ENCODE results near the gene APCDD1L. TPM values are rescaled to one million over a fixed set of nuclear protein-coding genes. Genes with fewer than 3 reads are reported as not detected.

The APCDD1L gene
- polyA plus RNA-seq, 2 donors, result 0.06 to 0.09 TPM

- WGBS, 2 donors, result 83 to 84% methylated on average over 2 of the region's 2 CpGs
- H3K36me3 ChIP-seq (ENCODE audit: control insufficient read depth in 2 of 2, insufficient read depth in 2 of 2, low read length in 1 of 2), result no peaks in the 10 kb centered on the region
- no peak overlapping the region for H3K27ac ChIP-seq (ENCODE audit: low read depth in 2 of 2, low read length in 1 of 2)
- no peaks in the 10 kb centered on the region for H3K4me1 ChIP-seq (ENCODE audit: control insufficient read depth in 2 of 2, insufficient read depth in 2 of 2, low read length in 1 of 2)
- no peak overlapping the region for H3K4me3 ChIP-seq (ENCODE audit: low read depth in 1 of 2, low read length in 2 of 2)
- H3K27me3 ChIP-seq (ENCODE audit: control insufficient read depth in 1 of 2, insufficient read depth in 2 of 2, low read length in 2 of 2), result no peaks in the 10 kb centered on the region
- no peaks in the 10 kb centered on the region for H3K9me3 ChIP-seq (ENCODE audit: control insufficient read depth in 2 of 2, insufficient read depth in 1 of 2, low read depth in 1 of 2, low read length in 1 of 2)
These were observed 38.0 kb upstream of the APCDD1L start for GRCh38 chr20:58553166-58553696.

- 73 to 79% methylated on average over 11 of the region's 11 CpGs for WGBS, 2 donors
- Histone ChIP-seq H3K27me3 (ENCODE audit: control insufficient read depth in 1 of 2, insufficient read depth in 2 of 2, low read length in 2 of 2) (no peaks in the 10 kb centered on the region), H3K36me3 (ENCODE audit: control insufficient read depth in 2 of 2, insufficient read depth in 2 of 2, low read length in 1 of 2) (no peaks in the 10 kb centered on the region), H3K9me3 (ENCODE audit: control insufficient read depth in 2 of 2, insufficient read depth in 1 of 2, low read depth in 1 of 2, low read length in 1 of 2) (no peaks in the 10 kb centered on the region), H3K27ac (ENCODE audit: low read depth in 2 of 2, low read length in 1 of 2) (no peak overlapping the region), H3K4me3 (ENCODE audit: low read depth in 1 of 2, low read length in 2 of 2) (no peak overlapping the region), H3K4me1 (ENCODE audit: control insufficient read depth in 2 of 2, insufficient read depth in 2 of 2, low read length in 1 of 2) (no peaks in the 10 kb centered on the region)
These were observed 37.3 kb upstream of the APCDD1L start for GRCh38 chr20:58552366-58552934.

DNA sequence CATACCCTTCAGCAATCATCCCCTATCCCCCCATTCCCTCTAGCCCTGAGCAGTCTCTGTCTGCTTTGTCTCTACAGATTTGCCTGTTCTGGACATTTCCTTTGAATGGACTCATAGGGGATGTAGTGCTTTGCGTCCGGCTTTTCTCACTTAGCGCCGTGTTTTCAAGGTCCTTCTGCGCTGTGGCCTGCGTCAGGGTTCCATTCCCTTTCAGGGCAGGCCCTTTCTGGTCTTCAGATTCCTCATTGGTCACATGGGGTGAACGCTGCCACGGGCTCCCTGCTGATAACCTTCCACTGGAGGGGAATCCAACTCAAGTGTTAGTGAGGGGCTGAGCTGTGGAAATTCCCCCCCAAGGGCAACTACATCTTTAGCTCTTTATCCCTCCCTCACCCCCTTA, 36.4 kb upstream of the APCDD1L start:
- Histone ChIP-seq H3K27ac (ENCODE audit: low read depth in 2 of 2, low read length in 1 of 2) (no peak overlapping the region), H3K9me3 (ENCODE audit: control insufficient read depth in 2 of 2, insufficient read depth in 1 of 2, low read depth in 1 of 2, low read length in 1 of 2) (no peaks in the 10 kb centered on the region), H3K4me1 (ENCODE audit: control insufficient read depth in 2 of 2, insufficient read depth in 2 of 2, low read length in 1 of 2) (no peaks in the 10 kb centered on the region), H3K27me3 (ENCODE audit: control insufficient read depth in 1 of 2, insufficient read depth in 2 of 2, low read length in 2 of 2) (no peaks in the 10 kb centered on the region), H3K36me3 (ENCODE audit: control insufficient read depth in 2 of 2, insufficient read depth in 2 of 2, low read length in 1 of 2) (no peaks in the 10 kb centered on the region), H3K4me3 (ENCODE audit: low read depth in 1 of 2, low read length in 2 of 2) (no peak overlapping the region)
- 94% methylated on average over 8 of the region's 8 CpGs for WGBS, 2 donors

DNA sequence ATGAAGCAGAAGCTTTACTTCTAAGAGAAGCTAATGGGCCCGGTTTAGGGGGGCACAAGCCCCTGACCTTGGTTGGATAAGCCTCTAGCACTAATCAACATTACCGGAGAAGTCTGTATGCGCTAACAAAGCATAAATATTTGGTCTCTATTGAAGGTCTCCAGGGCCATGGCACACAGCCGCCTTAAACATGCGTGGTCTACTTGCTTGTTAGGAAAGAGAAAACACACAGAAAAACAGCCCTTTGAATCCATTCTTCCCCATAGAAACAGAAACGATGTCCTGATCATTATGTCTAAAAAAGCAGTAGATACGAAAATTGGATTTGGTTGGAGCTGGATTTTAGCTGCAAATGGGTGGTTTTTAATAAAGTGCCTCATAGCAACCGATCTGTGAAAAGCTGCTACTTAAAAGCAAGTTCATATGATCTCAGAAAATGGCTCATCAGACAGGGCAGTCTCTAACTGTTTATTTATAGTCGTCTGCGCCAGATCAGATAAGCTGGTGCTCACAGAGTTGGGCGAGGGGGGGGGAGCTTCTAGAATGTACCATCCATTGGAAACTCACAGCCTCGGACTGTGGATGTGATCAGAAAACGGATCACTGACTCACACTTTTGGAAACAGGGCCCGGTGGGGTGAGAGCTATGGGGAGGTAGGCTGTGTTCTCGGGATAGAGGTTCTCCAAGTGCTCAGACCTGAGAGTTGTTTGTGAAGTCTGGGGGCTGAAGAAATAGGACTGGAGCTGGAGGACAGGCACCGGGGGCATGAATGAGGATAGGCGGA, 35.3 kb upstream of the APCDD1L start:
- H3K36me3 ChIP-seq (ENCODE audit: control insufficient read depth in 2 of 2, insufficient read depth in 2 of 2, low read length in 1 of 2), result no peaks in the 10 kb centered on the region
- WGBS, 2 donors, result 61 to 62% methylated on average over 17 of the region's 17 CpGs

GRCh38 chr20:58549231-58550209, 34.3 kb upstream of the APCDD1L start:
- Histone ChIP-seq H3K27ac (ENCODE audit: low read depth in 2 of 2, low read length in 1 of 2) (no peak overlapping the region), H3K36me3 (ENCODE audit: control insufficient read depth in 2 of 2, insufficient read depth in 2 of 2, low read length in 1 of 2) (no peaks in the 10 kb centered on the region), H3K4me3 (ENCODE audit: low read depth in 1 of 2, low read length in 2 of 2) (no peak overlapping the region), H3K4me1 (ENCODE audit: control insufficient read depth in 2 of 2, insufficient read depth in 2 of 2, low read length in 1 of 2) (no peaks in the 10 kb centered on the region), H3K9me3 (ENCODE audit: control insufficient read depth in 2 of 2, insufficient read depth in 1 of 2, low read depth in 1 of 2, low read length in 1 of 2) (no peaks in the 10 kb centered on the region), H3K27me3 (ENCODE audit: control insufficient read depth in 1 of 2, insufficient read depth in 2 of 2, low read length in 2 of 2) (no peaks in the 10 kb centered on the region)
- WGBS, 2 donors, result 84 to 86% methylated on average over 13 of the region's 13 CpGs

More for the DNA sequence above, 35.3 kb upstream of the APCDD1L start:
- H3K27ac ChIP-seq (ENCODE audit: low read depth in 2 of 2, low read length in 1 of 2), result no peak overlapping the region
- no peak overlapping the region for H3K4me3 ChIP-seq (ENCODE audit: low read depth in 1 of 2, low read length in 2 of 2)
- no peaks in the 10 kb centered on the region for H3K9me3 ChIP-seq (ENCODE audit: control insufficient read depth in 2 of 2, insufficient read depth in 1 of 2, low read depth in 1 of 2, low read length in 1 of 2)
- H3K27me3 ChIP-seq (ENCODE audit: control insufficient read depth in 1 of 2, insufficient read depth in 2 of 2, low read length in 2 of 2), result no peaks in the 10 kb centered on the region
- no peaks in the 10 kb centered on the region for H3K4me1 ChIP-seq (ENCODE audit: control insufficient read depth in 2 of 2, insufficient read depth in 2 of 2, low read length in 1 of 2)

DNA sequence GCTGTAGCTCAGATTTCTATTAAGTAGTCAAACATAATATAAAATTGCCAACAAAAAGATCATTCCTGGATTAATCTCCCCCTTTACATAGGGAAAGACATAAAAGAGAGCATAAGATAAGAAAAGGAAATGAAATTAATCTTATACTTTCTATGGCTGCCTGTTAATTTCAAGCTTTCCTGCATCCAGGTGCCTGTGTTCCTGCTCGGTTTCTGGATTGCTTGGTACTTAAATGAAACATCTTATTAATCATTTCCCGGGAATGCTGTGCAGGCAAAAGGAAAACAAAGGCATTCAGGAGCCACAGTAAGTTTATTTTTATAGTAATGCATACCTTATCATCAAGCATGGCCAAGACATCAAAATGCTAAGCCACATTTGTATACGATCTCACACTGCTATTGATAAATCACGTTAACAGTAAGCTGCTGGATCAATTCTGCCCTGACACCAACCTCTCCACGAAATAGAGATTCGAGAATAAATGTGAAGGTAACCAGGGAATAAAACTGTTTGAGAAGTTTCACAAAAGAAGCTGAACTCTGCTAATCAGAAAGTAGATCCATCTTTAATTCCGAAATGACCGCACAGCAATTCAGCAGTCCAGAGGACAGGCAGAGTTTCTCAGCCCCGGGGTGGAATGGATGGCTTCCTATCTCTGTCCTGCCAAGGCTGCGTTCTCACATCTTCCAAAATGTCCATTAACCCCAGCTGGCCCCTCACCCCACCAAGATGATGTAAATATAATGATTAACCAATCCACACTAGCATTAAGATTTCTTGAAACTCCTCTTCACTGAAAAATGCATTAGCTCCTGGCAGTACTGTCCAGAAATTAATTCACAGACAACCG, 32.6 kb upstream of the APCDD1L start:
- Histone ChIP-seq H3K36me3 (ENCODE audit: control insufficient read depth in 2 of 2, insufficient read depth in 2 of 2, low read length in 1 of 2) (no peaks in the 10 kb centered on the region), H3K27me3 (ENCODE audit: control insufficient read depth in 1 of 2, insufficient read depth in 2 of 2, low read length in 2 of 2) (no peaks in the 10 kb centered on the region), H3K9me3 (ENCODE audit: control insufficient read depth in 2 of 2, insufficient read depth in 1 of 2, low read depth in 1 of 2, low read length in 1 of 2) (no peaks in the 10 kb centered on the region), H3K4me1 (ENCODE audit: control insufficient read depth in 2 of 2, insufficient read depth in 2 of 2, low read length in 1 of 2) (no peaks in the 10 kb centered on the region), H3K4me3 (ENCODE audit: low read depth in 1 of 2, low read length in 2 of 2) (no peak overlapping the region), H3K27ac (ENCODE audit: low read depth in 2 of 2, low read length in 1 of 2) (no peak overlapping the region)
- 46 to 52% methylated on average over 11 of the region's 11 CpGs for WGBS, 2 donors

DNA sequence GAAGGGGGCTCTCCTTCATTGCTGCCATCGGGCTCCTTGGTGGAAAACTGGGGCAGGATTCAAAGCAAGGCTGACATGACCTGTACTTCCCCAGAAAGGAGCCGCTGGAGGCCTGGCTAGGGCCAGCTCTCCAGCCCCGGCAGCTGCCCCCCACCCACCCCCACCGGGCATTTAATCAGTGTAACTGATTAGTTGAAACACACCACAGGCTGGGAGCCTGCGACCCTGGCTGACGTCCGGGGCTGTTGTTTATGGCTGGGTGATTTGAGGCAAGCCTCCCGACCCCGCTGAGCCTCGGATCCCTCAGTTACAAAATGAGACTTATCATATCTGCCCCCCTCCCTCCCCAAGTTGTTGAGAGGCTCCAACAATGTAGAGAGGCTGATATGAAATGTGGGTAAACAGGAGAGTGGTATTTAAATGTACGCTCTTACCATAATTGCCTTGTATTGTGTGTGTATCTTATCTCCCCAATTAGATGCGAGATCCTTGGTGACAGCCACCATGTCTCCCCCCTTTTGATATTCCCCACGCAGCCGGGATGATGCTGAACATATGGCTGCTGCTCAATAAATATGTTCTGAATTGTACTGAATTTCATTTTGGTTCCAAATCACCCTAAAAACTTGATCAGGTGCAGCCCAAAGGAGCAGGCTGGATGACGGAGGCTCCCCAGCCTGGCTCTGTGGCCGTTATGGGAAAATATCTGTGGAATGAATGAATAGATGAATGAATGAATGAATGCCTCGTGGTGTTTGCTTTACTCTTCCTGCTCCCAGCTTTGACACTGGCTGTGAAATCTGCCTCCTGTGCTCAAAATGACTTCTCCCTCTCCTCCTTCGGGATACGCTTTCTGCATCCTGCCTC, 31.8 kb upstream of the APCDD1L start:
- no peaks in the 10 kb centered on the region for H3K4me1 ChIP-seq (ENCODE audit: control insufficient read depth in 2 of 2, insufficient read depth in 2 of 2, low read length in 1 of 2)
- H3K36me3 ChIP-seq (ENCODE audit: control insufficient read depth in 2 of 2, insufficient read depth in 2 of 2, low read length in 1 of 2), result no peaks in the 10 kb centered on the region
- no peak overlapping the region for H3K27ac ChIP-seq (ENCODE audit: low read depth in 2 of 2, low read length in 1 of 2)
- WGBS, 2 donors, result 38 to 46% methylated on average over 19 of the region's 19 CpGs
- H3K27me3 ChIP-seq (ENCODE audit: control insufficient read depth in 1 of 2, insufficient read depth in 2 of 2, low read length in 2 of 2), result no peaks in the 10 kb centered on the region
- no peaks in the 10 kb centered on the region for H3K9me3 ChIP-seq (ENCODE audit: control insufficient read depth in 2 of 2, insufficient read depth in 1 of 2, low read depth in 1 of 2, low read length in 1 of 2)
- no peak overlapping the region for H3K4me3 ChIP-seq (ENCODE audit: low read depth in 1 of 2, low read length in 2 of 2)

- Histone ChIP-seq H3K27ac (ENCODE audit: low read depth in 2 of 2, low read length in 1 of 2) (no peak overlapping the region), H3K4me3 (ENCODE audit: low read depth in 1 of 2, low read length in 2 of 2) (no peak overlapping the region), H3K36me3 (ENCODE audit: control insufficient read depth in 2 of 2, insufficient read depth in 2 of 2, low read length in 1 of 2) (no peaks in the 10 kb centered on the region), H3K4me1 (ENCODE audit: control insufficient read depth in 2 of 2, insufficient read depth in 2 of 2, low read length in 1 of 2) (no peaks in the 10 kb centered on the region), H3K27me3 (ENCODE audit: control insufficient read depth in 1 of 2, insufficient read depth in 2 of 2, low read length in 2 of 2) (no peaks in the 10 kb centered on the region), H3K9me3 (ENCODE audit: control insufficient read depth in 2 of 2, insufficient read depth in 1 of 2, low read depth in 1 of 2, low read length in 1 of 2) (no peaks in the 10 kb centered on the region)
- 88 to 91% methylated on average over 5 of the region's 5 CpGs for WGBS, 2 donors
These were observed 31.2 kb upstream of the APCDD1L start for GRCh38 chr20:58546416-58546711.
